ENCODE data around the gene WBP1. TPM values are rescaled to one million over a fixed set of nuclear protein-coding genes. Genes with fewer than 3 reads are reported as not detected.

Gene WBP1
- total RNA-seq, 2 donors from 2014 or later = 47.6 to 48.3 TPM

GRCh38 chr2:74415762-74416395, 42.4 kb upstream of the WBP1 start:
- no peaks in the 10 kb centered on the region for H3K4me1 ChIP-seq
- no peak for TF ChIP-seq CTCF (IDR thresholded peaks at IDR 0.05)
- no peak overlapping the region for H3K27ac ChIP-seq
- peak overlapping the region in 1 of 2 donors; percentile 84 for H3K9ac ChIP-seq (ENCODE audit: low read depth in 2 of 2, low read length in 2 of 2)
- intact Hi-C loops (cut with DNase I) = no loop called here
- no peaks in the 10 kb centered on the region for H3K9me3 ChIP-seq
- no peaks in the 10 kb centered on the region for H3K36me3 ChIP-seq
- H3K27me3 ChIP-seq = no peaks in the 10 kb centered on the region
- DNase-seq = no peak
- H3K4me3 ChIP-seq = peak overlapping the region; percentile 52

- no peak overlapping the region for H3K4me3 ChIP-seq
- intact Hi-C loops (cut with DNase I) = no loop called here
- H3K36me3 ChIP-seq = no peaks in the 10 kb centered on the region
- DNase-seq = no peak
- no peaks in the 10 kb centered on the region for H3K4me1 ChIP-seq
- TF ChIP-seq CTCF (IDR thresholded peaks at IDR 0.05) = no peak
- no peaks in the 10 kb centered on the region for H3K9me3 ChIP-seq
- H3K27ac ChIP-seq = no peak overlapping the region
- H3K9ac ChIP-seq (ENCODE audit: low read depth in 2 of 2, low read length in 2 of 2) = no peak overlapping the region
- no peaks in the 10 kb centered on the region for H3K27me3 ChIP-seq
These were observed 41.5 kb upstream of the WBP1 start for GRCh38 chr2:74416778-74417177.

GRCh38 chr2:74417197-74417596, 41.0 kb upstream of the WBP1 start:
- no peak for TF ChIP-seq CTCF (IDR thresholded peaks at IDR 0.05)
- H3K27ac ChIP-seq = no peak overlapping the region
- H3K36me3 ChIP-seq = no peaks in the 10 kb centered on the region
- H3K4me3 ChIP-seq = no peak overlapping the region
- H3K9ac ChIP-seq (ENCODE audit: low read depth in 2 of 2, low read length in 2 of 2) = no peak overlapping the region
- no peak for DNase-seq
- intact Hi-C loops (cut with DNase I) = no loop called here
- no peaks in the 10 kb centered on the region for H3K27me3 ChIP-seq
- H3K4me1 ChIP-seq = no peaks in the 10 kb centered on the region
- H3K9me3 ChIP-seq = no peaks in the 10 kb centered on the region

- DNase-seq = no peak
- no peak overlapping the region for H3K27ac ChIP-seq
- no peaks in the 10 kb centered on the region for H3K9me3 ChIP-seq
- H3K27me3 ChIP-seq = no peaks in the 10 kb centered on the region
- TF ChIP-seq CTCF (IDR thresholded peaks at IDR 0.05) = no peak
- no peaks in the 10 kb centered on the region for H3K4me1 ChIP-seq
- intact Hi-C loops (cut with DNase I) = no loop called here
- no peaks in the 10 kb centered on the region for H3K36me3 ChIP-seq
- H3K4me3 ChIP-seq = no peak overlapping the region
- no peak overlapping the region for H3K9ac ChIP-seq (ENCODE audit: low read depth in 2 of 2, low read length in 2 of 2)
These were observed 40.5 kb upstream of the WBP1 start for GRCh38 chr2:74417763-74418162.

GRCh38 chr2:74418312-74418711, 39.9 kb upstream of the WBP1 start:
- H3K9me3 ChIP-seq = no peaks in the 10 kb centered on the region
- H3K27ac ChIP-seq = no peak overlapping the region

More at GRCh38 chr2:74418312-74418711, 39.9 kb upstream of the WBP1 start:
- H3K27me3 ChIP-seq = no peaks in the 10 kb centered on the region
- H3K4me1 ChIP-seq = no peaks in the 10 kb centered on the region
- H3K4me3 ChIP-seq = no peak overlapping the region
- intact Hi-C loops (cut with DNase I) = no loop called here
- no peaks in the 10 kb centered on the region for H3K36me3 ChIP-seq
- TF ChIP-seq CTCF (IDR thresholded peaks at IDR 0.05) = no peak
- no peak for DNase-seq
- H3K9ac ChIP-seq (ENCODE audit: low read depth in 2 of 2, low read length in 2 of 2) = no peak overlapping the region
